Fibroblast of skin of left quadriceps (primary cell): ENCODE measurements around the gene THAP3.
"Not testable (repeated sequence)": the region's sequence is repeated elsewhere in the genome, so short reads cannot be mapped to it uniquely, and the experiment has no call there.

ENCODE experiments used
- DNase-seq, 2 experiments: peaks; one replicate each; pipeline ENCODE4 v3.0.0-alpha.2; 2013; ENCODE audit warnings: low read depth in 2 of 2

THAP3 gene

DNA sequence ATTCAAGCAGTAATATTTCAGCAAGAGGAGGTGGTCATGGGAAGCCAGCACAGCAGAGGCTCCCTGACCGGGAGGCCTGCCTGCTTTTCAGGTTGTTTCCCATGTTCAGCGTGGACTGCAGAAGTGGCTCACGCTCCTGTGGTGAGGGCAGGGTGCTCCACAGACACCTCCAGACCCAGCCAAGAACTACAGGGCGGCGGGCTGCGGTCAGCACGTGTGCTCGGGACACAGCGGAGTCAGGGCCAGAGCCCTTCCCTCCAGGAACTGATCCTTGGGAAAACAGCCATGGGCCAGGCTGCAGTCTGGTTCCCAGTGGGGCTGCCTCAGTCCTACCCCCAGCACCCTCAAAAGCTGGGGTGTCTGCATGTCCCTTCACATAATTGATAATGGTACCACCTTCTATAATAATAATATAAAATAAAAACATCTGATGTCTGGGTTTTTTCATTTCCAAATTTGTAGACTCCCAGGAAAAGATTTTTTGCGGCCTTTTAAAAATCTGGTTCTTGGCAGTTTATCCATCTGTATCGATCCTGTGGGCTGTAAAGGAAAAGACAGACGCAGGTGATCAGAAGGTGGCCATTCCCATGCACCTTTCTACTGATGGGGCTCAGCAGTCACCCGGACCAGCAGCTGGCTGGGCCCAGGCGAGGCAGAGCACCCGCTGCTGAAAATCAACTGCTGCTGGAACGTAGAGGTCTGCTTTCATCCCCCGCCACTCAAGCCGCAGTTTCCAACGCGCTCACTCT, 10.7 kb downstream of the THAP3 start:
- no peak for DNase-seq

DNA sequence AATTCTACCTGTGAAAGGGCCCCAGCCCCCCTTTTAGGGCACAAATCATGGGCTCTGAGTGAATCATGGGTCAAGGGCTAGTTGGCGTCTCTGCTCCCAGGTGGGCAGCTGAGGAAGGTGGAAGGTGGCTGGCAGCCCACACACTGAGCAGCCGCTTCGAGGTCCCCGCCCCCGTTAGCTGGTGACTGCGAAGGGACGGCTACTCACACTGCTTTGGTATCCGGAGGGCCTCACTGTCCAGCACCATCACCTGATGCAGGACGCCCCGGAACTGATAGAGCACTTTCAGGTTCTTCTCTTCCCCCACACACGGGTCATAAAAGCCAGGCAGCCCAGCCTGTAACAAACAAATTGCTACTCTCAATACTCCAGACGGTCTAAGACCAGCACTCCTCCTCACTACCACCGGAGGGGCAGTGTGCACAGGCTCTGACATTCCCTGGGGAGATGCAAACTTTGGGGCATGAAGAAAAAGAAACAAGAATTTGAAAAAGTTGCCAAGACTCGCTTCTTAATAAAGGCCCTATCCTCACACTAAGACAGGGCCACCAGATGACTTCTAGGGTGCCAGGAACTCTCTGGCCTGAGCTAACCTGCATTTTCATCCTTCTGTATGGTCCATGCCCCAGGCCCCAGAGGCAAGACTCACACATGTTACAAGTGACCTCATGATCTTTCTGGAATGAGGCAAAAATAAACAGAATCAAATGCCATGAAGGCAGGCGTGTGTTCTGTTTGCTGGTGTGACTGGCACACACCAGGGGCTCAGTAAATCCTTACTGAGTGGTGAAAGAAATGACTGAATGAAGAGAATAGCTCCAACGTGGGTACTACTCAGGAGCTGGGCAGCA, 11.5 kb downstream of the THAP3 start:
- no peak for DNase-seq

GRCh38 chr1:6636778-6637177, 12.1 kb downstream of the THAP3 start:
- not testable (repeated sequence) for DNase-seq

DNA sequence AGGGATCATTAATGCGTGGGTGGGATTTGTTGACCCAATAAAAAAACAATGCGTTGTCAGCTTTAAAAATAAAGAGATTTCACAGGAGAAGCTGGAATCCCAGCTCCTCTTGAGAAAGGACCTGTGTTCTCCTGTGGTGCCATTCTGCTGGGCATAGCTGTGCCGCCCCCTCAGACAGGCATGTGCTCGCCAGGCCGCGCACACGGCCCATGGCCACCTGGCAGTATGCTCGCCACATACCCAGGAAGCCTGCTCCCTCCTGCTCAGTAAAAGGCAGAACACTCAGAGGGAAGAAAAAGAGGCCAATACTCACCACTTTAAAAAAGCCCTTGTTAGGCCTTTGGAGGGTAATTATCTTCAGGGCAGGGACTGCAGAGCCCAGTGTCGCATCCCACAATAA, 13.1 kb downstream of the THAP3 start:
- no peak for DNase-seq

GRCh38 chr1:6638226-6638625, 13.6 kb downstream of the THAP3 start:
- DNase-seq: no peak

GRCh38 chr1:6640867-6641266, 16.2 kb downstream of the THAP3 start:
- not testable (repeated sequence) for DNase-seq

- DNase-seq: no peak
These were observed 20.4 kb downstream of the THAP3 start for GRCh38 chr1:6645018-6645417.

DNA sequence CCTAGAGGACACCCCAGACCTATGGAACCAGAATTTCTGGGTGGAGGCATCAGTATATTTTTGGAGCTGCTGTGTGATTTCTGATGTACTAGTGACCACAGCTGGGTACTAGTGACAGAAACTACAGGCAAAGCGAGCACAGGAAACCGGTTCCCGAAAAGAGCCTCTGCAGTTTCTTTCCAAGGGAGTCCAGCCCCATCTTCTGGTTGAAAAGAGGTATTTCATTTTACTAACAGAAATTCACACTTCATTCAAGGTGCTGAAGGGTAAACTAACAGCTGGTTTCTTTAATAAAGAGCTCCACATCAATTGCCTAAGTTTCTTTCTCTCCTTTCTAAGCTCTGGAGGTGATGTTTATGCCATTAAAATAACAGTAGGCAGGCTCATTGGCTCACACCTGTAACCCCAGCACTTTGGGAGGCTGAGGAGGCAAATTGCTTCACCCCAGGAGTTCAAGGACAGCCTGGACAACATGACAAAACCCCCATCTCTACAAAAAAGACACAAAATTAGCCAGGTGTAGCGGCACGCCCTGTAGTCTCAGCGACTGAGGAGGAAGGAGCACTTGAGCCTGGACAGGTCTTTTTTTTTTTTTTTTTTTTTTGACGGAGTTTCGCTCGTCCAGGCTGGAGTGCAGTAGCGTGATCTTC, 22.0 kb downstream of the THAP3 start:
- peak; percentile 8 to 20 for DNase-seq

GRCh38 chr1:6648556-6648955, 23.9 kb downstream of the THAP3 start:
- DNase-seq: no peak

DNA sequence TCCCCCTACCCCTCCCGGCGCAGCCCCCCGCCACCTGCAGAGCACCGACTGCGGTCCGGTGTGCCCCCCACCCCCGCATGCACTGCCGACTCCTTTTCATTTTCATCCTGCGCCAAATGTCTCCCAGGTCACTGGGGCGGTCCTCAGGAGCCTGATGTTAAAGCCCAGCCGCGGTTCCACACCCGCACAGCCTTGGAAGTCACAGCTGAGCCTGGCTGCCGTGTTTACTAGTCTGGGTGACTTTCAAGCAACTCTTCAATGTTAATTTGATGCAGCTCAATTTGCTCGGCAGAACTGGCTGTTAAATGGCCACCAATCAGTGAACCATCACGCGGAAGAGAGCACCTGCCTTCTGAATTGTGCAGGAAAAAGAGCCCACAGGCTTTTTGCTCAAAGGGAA, 27.2 kb downstream of the THAP3 start:
- DNase-seq: no peak

DNA sequence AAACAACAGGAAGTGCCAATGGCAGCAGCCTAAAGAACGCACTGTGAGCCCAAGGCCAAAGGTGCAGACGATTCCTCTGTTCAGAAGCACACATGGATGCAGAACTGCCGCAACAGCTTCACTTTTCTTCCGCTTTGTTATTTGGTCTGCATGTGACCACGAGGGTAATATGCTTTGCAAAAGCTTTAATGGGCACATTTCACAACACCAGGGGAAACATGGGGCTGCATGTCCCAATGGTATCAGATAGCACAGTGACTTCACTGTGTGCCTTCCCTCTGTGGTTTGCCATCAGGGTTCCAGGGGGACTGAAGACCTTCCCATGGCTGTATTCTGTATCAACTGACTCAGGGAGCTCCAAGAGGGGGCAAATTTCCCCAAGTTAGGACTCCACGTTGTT, 28.3 kb downstream of the THAP3 start:
- no peak for DNase-seq

- DNase-seq: no peak
These were observed 29.0 kb downstream of the THAP3 start for GRCh38 chr1:6653436-6654290.

GRCh38 chr1:6657138-6657537, 32.5 kb downstream of the THAP3 start:
- no peak for DNase-seq

GRCh38 chr1:6658359-6659060, 33.8 kb downstream of the THAP3 start:
- no peak for DNase-seq

GRCh38 chr1:6660415-6661049, 35.9 kb downstream of the THAP3 start:
- no peak for DNase-seq

DNA sequence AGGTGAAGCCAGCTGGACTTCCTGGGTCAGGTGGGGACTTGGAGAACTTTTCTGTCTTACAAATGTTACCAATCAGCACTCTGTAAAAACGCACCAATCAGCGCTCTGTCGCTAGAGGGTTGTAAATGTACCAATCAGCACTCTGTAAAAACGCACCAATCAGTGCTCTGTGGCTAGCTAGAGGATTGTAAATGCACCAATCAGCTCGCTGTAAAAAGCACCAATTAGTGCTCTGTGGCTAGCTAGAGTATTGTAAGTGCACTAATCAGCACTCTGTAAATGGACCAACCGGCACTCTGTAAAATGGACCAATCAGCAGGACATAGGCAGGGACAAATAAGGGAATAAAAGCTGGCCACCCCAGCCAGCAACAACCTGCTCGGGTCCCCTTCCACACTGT, 37.8 kb downstream of the THAP3 start:
- not testable (repeated sequence) for DNase-seq

DNA sequence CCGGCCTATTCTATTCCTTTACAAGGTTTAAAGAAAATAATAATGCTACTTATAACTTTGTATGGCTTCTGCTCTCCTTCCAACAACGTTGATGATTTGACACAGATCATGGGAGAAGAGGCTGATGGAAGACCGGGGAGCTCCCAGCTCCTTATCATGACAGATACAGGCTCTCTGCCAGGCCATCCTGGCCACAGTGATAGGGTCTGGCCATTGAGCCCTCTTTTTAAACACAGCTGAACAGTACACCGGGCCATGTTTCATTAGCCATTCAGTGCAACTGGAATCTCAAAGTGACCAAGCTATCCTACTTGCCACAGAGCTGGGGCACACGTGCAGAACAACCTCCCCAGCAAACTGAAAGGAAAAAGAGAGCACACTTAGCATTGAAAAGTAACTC, 42.0 kb downstream of the THAP3 start:
- DNase-seq: no peak

- no peak for DNase-seq
These were observed 42.5 kb downstream of the THAP3 start for GRCh38 chr1:6667139-6667538.

DNA sequence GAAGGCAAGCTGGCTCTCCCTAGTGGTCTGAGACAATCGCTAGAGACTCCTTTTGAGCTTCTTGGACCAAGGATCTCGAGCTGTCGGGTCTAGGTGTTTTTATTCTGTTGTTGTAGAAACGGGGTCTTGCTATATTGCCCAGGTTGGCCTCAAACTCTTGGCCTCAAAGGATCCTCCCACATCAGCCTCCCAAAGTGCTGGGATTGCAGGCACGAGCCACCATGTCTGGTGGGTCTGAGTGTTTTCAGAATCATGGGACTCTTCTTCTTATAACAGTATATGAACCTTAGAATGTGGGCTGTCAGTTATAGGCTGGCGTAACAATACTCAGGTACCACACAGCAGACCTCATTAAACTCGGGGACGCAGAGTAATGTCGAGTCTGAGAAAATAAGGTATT, 43.8 kb downstream of the THAP3 start:
- DNase-seq: no peak

DNA sequence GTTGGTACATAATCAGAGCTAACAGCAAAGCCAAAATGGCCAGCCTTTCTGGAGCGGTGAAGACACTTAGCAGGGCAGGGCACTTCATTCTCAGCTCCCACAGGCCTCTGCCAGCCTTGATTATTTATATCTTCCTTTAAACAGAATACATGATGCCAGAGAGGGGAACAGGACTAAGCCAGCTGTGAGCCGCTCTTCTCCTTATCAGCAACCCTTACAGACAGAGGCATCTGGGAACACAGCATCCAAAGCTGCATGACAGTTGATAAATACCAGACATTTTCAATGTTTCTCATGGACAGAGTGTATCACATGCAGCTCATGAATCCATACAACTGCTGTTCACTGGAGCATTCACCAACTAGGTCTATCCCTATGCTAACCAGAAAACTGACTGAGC, 47.9 kb downstream of the THAP3 start:
- no peak for DNase-seq
